Mesenteric fat pad (tissue), 1 donor: Measurements from ENCODE around the gene SFXN2. TPM values are rescaled to one million over a fixed set of nuclear protein-coding genes. Genes with fewer than 3 reads are reported as not detected.
"Not testable (repeated sequence)": the region's sequence is repeated elsewhere in the genome, so short reads cannot be mapped to it uniquely, and the experiment has no call there.

Experiments
- DNase-seq: peaks from one replicate; pipeline ENCODE4 v3.0.0-alpha.2; 2020; ENCODE audit warnings: low spot score
- total RNA-seq: library from RNA; stranded (reverse); fragmentation: NEBNext Ultra II Directional; extraction: Animal tissue kit (Norgen Biotek cat#: 25700); gene quantifications from one replicate; pipeline ENCODE4 v1.2.1, GENCODE V29; 2021
- donor health status: DM: yes; HTN: yes; CAD: no.

The SFXN2 gene
- total RNA-seq, 1 donor from 2014 or later: 7.2 TPM

DNA sequence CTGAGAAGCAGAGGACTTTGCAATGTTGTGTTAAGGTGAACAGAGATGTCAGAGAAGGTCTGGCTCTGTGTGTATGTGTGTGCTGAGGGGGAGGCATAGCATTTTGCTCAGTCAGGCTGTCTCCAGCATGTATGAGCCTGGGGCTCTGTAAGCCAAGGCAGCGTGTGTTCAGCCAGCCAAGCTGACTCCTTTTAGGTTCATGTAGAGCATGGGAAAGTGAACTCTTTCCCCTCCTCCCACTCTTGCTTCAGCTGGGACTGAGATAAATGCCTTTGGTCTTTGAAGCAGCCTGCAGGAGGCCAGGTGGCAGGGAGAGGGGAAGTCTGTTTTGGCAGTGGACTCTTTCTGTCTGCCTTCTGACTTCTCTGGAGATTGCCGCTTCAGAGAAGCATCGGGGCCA lies 3.8 kb downstream of the SFXN2 start:
- no peak for DNase-seq

DNA sequence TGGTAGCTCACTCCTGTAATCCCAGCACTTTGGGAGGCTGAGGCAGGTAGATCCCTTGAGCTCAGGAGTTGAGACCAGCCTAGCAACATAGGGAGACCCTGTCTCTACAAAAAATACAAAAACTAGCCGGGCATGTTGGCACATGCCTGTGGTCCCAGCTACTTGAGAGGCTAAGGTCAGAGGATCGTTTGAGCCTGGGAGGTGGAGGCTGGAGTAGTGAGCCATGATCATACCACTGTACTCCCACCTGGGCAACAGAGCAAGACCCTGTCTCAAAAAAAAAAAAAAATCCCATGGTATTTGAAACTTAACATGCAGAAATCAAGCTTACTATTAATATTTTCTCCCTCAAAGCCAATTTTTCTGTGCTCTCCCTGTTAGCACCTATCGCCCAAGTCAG lies 5.9 kb downstream of the SFXN2 start:
- no peak for DNase-seq

DNA sequence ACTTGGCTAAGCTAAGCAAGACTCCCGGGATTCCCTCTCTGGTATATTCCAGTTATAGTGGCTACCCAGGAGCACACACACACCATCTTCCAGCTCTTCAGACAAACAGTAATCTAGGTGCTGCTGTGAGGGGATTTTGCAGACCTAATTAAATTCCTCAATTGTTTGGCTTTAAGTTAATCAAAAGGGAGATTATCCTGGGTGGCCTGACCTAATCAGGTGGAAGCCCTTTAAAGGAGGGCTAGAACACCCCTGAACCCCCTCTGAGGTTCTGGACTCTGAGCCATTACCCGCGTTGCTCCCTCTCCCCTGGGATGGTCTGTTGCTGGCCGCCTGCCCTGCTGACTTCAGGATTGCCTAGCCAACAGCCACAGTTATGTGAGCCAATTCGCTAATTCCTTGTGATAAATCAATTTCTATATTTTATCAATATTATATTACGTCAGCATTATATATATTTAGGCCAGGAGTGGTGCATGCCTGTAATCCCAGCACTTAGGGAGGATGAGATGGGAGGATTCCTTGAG lies 6.4 kb downstream of the SFXN2 start:
- DNase-seq: no peak

DNA sequence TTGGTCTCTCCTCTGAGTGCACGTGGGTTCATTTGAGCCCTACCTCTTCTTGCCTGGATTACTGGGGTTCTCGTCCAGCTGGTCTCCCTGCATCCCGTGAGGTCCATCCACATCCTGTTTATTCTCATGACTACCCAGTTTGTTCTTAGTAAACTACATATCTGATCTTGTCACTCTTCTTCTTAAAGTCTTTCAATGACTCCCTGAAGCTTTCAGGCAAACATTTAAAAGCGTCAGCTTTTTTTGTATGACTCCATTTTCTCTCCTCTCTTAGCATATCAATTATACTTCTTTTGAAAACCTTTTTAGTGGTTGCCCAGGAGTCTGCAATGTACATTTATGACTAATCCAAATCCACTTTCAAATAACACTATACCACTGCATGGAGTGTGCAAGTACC lies 7.5 kb downstream of the SFXN2 start:
- no peak for DNase-seq

DNA sequence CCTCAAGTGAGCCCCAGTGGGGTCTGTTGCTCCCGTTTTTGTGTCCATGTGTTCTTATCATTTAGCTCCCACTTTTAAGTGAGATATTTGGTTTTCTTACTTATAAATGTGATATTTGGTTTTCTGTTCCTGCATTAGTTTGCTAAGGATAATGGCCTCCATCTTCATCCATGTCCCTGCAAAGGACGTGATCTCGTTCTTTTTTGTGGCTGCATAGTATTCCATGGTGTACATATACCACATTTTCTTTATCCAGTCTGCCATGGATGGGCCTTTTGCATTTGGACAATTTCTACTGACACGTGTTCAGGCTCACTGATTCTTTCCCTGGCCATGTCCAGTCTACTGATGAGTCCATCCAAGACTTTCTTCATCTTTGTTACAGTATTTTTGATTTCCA lies 9.6 kb downstream of the SFXN2 start:
- no peak for DNase-seq

DNA sequence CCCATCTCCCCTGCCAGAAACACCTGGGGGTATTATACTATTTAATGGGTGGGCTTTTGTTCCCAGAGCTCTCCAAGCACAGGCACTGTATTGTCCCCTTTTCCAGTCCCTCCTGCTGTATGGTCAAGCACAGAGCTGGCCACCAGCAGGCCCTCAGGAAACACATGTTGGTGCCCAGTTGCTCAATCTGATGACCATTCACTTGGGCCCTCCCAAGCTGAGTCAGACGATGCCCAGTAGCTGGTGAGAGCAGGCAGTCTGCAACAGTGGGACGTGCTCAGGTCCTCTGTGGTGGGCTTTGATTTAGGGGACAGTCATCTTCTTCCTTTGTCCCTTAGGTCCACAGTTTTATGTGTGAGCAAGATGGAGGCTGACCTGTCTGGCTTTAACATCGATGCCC lies 11.8 kb downstream of the SFXN2 start:
- DNase-seq: no peak

DNA sequence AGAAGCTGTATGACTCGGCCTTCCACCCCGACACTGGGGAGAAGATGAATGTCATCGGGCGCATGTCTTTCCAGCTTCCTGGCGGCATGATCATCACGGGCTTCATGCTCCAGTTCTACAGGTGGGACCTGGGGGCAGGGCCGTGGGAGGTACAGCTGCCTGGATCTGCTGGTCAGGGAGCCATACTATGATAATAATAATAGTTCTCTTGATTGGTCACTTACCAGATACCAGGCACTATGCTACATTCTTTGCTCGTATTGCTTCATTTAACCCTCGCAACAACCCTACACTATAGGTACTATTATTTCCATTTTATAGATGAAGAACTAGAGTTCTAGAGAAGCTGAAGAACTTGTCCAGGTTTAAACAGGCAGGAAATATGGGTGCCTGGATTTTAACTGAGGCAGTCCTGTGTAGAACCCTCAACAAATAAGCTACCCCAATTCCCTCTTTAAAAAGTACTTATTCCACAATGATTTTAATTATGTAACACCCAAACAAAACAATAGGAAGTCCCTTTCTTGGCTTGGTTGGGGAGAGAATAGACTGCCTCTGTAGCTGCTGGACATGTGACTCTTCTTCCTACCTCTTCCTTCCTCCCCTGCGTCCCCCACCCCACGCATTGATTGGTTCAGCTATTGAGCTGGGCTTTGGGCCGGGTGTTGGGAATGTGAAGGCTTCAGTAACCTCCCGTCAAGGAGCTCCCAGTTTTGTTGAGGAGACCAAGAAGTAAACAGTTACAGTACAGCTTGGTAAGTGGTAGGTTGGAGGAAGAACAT lies 12.8 kb downstream of the SFXN2 start:
- DNase-seq: no peak

DNA sequence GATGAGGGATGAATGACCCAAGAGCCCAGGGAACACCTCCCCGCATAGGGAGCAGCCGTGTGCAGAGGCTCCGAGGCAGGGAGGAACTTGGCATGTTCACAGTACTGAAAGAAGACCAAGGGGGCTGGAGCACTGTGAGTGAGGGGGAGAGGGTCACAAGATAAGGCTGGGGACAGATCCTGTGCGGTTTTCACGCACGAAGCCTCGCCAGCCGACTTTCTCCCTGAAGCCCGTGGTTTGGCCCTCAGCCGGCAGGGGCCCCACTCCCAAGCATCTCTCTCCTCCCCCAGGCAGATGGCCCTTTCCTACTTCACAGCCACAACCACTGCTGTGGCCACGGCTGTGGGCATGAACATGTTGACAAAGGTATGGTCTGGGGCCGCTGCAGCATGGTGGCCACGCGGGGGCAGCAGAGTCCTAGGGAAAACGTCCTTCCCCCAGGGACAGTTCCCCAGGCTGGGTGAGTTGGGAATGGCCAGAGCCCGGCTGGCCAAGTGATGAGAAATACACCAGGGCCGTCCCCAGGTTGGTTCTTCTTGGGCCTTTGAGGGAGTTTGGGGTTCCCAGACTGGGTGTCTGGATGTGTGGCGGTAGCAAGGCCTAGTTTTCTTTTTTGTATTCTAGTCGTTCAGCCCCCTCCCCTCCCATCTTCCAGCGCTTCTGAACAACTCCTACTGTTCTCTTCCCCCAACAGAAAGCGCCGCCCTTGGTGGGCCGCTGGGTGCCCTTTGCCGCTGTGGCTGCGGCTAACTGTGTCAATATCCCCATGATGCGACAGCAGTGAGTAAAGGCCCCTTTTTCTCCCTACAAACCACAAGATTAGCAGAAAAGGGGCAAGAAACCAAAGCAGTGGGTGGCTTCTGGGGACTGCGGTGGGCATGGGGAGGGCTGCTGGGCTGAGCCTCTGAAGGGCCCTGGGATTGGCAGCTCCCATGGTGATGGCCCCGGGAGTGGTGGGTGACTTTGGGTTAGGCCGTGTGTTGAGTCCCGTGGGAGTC lies 14.9 kb downstream of the SFXN2 start:
- DNase-seq: peak; percentile 95

DNA sequence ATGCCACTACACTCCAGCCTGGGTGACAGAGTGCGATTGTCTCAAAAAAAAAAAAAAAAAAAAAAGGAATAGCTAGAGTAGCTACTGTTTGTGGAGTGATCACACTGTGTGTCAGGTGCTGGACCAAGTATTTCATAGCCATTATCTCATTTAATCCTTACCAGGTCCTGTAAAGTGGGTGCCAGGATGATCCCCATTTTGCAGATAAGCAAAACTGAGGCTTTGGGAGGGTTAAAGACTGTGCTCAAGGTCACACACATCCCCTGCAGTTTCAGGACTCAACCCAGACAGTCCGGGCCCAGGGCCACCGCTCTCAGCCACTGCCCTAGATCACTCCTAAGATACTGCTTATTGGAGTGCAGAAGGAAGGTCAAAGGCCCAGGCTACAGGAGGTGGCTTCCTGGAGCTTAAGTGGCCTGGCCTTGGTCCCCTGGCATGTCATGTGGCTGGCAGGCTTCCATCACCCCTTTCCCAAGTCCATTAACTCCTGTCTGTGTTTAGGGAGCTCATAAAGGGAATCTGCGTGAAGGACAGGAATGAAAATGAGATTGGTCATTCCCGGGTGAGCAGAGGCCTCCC lies 16.9 kb downstream of the SFXN2 start:
- no peak for DNase-seq

DNA sequence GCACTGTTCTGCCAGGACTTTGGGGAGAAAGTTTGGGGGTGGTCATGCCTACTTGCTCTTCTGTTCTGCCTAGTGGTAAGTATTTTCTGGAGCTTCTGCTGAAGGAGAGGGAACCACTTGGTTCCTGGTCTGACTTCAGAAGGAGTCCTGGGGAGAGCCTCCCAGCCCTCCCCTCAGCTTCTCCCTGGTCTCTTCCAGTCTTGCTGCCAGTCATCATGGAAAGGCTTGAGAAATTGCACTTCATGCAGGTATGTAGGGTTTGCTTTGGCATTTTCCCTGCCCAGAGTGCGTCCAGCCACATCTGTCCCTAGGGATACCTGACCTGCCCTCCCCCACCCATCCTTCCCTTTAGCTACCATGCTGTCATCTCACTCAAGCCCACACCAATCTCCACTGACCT lies 18.2 kb downstream of the SFXN2 start:
- DNase-seq: no peak

DNA sequence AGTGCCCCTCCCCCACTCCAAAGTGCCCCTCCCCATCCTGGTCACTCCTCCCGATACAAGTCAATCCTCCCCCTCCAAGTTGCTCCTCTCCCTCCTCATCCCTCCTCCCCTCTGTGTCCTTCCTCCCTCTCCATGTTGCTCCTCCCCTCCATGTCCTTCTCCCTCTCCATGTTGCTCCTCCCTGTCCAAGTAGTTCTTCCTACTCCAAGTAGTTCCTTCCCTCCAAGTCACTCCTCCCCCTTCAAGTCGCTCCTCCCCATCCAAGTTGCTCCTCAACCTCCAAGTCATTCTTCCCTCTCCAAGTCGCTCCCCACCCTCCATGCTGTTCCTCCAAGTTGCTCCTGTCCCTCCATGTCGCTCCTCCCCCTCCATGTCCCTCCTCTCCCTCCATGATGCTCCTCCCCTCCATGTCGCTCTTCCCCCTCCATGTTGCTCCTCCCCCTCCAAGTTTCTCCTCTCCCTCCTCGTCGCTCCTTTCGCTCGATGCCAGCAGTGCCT lies 20.7 kb downstream of the SFXN2 start:
- DNase-seq: no peak

DNA sequence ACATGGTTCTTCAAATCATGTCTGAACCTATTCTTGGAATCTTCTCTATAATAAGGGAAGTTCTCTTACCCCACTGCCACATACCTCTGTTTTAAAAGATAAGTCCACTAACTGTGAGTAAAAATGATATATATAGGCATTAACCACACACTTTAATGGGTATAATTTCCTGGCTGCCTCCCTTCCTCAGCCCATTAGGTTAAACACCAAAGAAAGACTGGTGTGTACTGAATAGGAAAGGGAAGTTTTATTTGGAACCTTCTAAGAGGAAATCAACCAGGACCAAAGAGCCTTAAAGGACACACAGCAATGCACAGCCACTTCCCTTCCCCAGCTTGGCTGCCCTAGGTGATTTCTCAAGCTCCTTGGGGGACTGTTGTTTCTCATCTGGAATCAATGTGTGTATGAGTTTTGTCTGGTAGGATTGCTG lies 24.3 kb downstream of the SFXN2 start:
- DNase-seq: no peak

DNA sequence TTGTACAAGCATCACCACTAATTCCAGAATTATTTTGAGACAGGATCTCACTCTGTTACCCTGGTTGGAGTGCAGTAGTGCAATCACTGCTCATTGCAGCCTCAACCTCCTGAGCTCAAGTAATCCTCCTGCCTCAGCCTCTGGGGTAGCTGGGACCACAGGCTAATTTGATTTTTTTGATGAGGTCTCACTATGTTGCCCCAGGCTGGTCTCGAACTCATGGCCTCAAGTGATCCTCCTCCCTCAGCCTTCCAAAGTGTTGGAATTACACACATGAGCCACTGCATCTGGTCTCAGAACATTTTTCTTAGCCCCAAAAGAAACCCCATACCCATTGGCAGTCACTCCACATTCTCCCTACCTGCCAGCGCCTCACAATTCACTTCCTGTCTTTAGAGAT lies 25.8 kb downstream of the SFXN2 start:
- DNase-seq: no peak

DNA sequence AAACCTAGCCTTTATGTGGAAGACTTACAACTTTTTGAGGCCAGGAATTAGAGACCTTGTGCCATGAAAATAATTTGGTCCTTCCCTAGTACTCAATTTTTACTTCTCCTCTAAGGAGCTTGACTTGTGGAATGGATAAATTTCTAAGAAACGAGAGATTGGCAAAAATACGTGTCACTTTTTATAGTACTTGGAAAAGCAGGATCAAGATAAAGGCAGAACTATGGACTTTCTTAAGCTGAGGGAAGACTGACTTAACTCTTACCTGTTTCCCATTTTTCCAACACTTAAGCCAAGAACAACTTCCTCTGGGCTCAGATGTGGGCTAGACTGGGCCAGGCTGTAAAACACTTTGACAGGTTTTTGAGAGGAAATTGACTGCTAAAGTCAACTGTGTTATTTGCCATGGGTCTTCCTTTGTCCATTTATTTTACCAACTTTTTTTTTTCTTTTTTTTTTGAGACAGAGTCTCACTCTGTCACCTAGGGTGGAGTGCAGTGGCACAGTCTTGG lies 27.3 kb downstream of the SFXN2 start:
- no peak for DNase-seq

DNA sequence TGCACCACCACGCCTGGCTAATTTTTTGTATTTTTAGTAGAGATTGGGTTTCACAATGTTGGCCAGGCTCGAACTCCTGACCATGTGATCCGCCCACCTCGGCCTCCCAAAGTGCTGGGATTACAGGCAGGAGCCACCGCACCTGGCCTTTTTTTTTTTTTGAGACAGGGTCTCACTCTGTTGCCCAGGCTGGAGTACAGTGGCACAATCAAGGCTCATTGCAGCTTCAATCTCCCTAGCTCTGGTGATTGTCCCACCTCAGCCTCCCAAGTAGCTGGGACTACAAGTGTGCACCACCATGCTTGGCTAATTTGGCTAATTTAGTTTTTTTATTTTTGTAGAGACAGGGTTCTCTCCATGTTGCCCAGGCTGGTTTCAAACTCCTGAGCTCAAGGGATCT lies 27.9 kb downstream of the SFXN2 start:
- DNase-seq: not testable (repeated sequence)

DNA sequence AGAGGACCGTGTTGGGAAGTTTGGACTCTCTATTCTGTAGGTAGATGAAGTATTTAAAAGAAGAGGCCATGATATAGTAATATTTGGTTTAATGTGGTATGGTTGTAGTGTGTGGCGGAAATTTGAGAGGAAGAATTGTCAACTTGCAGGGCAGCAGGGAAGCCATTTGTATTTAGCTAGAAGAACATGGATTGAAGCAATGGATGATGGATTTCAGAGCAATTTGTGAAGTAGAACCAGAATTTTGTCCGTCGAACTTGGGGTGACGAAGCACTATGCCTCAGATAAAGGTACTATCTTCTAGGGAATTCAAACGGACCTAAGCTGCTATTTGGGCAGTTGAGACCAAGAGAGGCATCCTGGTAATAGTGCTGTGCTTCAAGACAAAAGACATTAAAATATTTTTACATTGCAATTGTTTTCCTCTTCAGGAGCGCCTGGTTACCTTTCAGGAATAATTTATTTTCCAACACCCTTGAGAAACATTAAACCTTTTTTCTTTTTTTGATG lies 28.7 kb downstream of the SFXN2 start:
- no peak for DNase-seq

DNA sequence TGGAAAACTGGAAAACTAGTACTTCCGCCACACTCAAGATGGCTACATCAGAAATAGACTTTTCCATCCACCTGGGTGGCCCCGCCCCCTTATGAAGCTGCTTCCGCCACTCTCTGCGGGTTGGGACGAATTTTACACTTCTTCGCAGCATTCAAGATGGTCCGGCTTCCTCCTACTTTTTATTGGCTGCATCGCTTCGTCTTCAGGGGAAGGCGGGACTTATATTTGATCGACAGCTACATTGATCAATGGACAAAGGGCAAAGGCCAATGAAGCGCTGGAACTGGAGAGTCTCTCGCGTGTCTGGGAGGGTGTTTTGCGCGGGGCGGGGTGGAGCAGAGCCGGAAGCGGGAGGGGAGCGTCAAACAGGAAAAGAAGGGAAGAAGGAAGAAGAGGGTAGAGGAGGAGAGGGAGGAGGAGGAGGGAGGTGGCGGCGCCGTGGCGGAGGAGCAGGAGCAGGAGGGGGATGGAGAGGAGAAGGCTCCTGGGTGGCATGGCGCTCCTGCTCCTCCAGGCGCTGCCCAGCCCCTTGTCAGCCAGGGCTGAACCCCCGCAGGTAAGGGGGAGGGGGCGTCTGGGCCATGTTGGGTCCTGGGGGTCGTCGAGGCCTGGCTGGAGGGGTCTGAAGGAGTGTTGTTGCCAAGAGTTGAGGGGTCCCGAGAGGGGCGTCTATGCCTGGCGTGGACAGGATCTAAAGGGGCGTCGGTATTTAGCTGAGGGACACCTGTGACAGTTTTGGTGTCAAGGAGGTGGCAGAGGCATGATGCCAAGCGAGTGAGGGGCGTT lies 29.3 kb downstream of the SFXN2 start, which contains the start of gene WBP1L:
Gene WBP1L, plus strand, starts transcription at position 361 of the 786 bp plus-strand sequence. Its CDS starts 106 bp downstream, at position 467.
- peak; percentile 96 for DNase-seq

DNA sequence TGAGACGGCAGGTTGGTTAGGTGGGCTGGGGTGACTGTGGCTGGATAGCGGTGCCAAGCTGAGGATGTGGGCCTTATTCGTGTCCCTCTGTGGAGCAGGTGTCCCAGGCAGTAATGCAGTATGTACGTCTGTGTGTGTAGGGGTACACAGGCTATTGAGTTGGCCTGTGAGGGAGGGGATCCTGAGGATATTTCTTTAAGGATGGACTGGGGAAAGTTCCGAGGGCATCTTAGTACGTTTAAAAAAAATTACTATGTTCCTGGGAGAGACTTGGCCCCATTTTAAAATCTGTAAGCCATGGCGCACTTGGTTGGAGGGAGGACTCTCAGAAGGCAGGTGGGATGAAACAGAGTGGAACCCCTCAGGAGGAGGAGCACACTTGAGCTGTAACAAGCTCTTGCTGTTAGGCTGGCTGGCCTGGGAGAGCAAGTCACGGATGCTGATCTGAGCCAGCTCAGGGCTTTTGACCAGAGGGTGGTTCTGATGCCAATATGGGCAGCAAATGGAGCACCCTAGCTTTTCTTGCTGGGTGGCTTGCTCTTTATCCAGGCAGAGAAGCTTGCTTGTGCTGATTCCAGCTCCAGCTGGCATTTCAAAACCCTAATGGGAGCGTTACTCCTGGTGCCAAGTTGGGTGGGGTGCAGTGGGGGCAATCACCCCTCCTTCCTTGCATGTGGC lies 30.1 kb downstream of the SFXN2 start:
- DNase-seq: no peak

DNA sequence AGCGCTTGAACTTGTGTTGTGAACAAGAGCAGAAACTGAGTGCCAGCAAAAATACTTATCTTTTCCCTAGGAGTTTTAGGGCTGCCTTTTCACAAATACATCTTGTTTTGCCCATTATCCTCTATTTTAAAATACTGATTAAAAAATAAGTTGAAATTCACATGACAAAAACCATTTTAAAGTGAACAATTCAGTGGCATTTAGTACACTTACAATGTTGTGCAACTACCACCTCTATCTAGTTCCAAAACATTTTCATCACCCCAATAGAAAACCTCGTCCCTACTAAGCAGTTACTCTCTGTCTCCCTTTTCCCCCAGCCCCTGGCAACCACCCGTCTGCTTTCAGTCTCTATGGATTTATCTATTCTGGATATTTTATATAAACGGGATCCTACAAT lies 30.7 kb downstream of the SFXN2 start:
- DNase-seq: no peak
